GM23248 (cell line): ENCODE results near the gene KCNQ2. TPM values are rescaled to one million over a fixed set of nuclear protein-coding genes. Genes with fewer than 3 reads are reported as not detected.
A peak's percentile ranks its signal among the peaks of the same experiment; 100 is the strongest.

Experiments used
- DNase-seq: peaks from one replicate; pipeline ENCODE4 v3.0.0-alpha.2; 2015
- H2AFZ ChIP-seq: fragments of 200-600 bp; sonication (generic); 2 replicates; pipeline ENCODE4 v1.6.1; 2016; ENCODE audit warnings: antibody characterized with exemption
- H3F3A ChIP-seq: fragments of 200-600 bp; sonication (generic); 2 replicates; pipeline ENCODE4 v1.6.1; 2016; ENCODE audit warnings: mild to moderate bottlenecking, antibody characterized with exemption, mixed run types; ENCODE audit not compliant: insufficient read depth
- H3K27ac ChIP-seq: fragments of 200-600 bp; sonication (generic); 2 replicates; pipeline ENCODE4 v1.5.1; 2016; ENCODE audit warnings: mild to moderate bottlenecking
- H3K27me3 ChIP-seq: fragments of 200-600 bp; sonication (generic); replicated peaks from 2 replicates; pipeline ENCODE4 v1.6.1; 2016; ENCODE audit warnings: mild to moderate bottlenecking; ENCODE audit not compliant: insufficient read depth
- H3K36me3 ChIP-seq: fragments of 200-600 bp; sonication (generic); 2 replicates; pipeline ENCODE4 v1.6.1; 2016; ENCODE audit warnings: low read depth, mild to moderate bottlenecking
- H3K4me1 ChIP-seq: fragments of 200-600 bp; sonication (generic); 2 replicates; pipeline ENCODE4 v1.6.1; 2016; ENCODE audit warnings: mild to moderate bottlenecking; ENCODE audit not compliant: insufficient read depth
- H3K4me2 ChIP-seq: fragments of 200-600 bp; sonication (generic); one replicate; pipeline ENCODE4 v1.6.1; 2016; ENCODE audit warnings: mild to moderate bottlenecking; ENCODE audit not compliant: unreplicated experiment
- H3K4me3 ChIP-seq: fragments of 200-600 bp; sonication (generic); 2 replicates; pipeline ENCODE4 v1.5.1; 2016; ENCODE audit warnings: mild to moderate bottlenecking
- H3K79me2 ChIP-seq: fragments of 200-600 bp; sonication (generic); 2 replicates; pipeline ENCODE4 v1.6.1; 2016; ENCODE audit warnings: mild to moderate bottlenecking; ENCODE audit not compliant: insufficient read depth
- H3K9ac ChIP-seq: fragments of 200-600 bp; sonication (generic); 2 replicates; pipeline ENCODE4 v1.6.1; 2016; ENCODE audit warnings: mild to moderate bottlenecking
- H3K9me2 ChIP-seq: fragments of 200-600 bp; sonication (generic); 2 replicates; pipeline ENCODE4 v1.6.1; 2016; ENCODE audit warnings: mixed run types, mild to moderate bottlenecking, moderate library complexity; ENCODE audit not compliant: insufficient read depth
- H3K9me3 ChIP-seq: fragments of 200-600 bp; sonication (generic); one replicate; pipeline ENCODE4 v1.6.1; 2017; ENCODE audit warnings: low read depth
- H4K20me1 ChIP-seq: fragments of 200-600 bp; sonication (generic); 2 replicates; pipeline ENCODE4 v1.6.0; 2016; ENCODE audit not compliant: insufficient read depth
- EZH2 ChIP-seq: fragments of 200-600 bp; sonication (generic); IDR thresholded peaks from 2 replicates; pipeline ENCODE4 v1.6.1; 2018; ENCODE audit warnings: antibody characterized with exemption, mild to moderate bottlenecking; ENCODE audit not compliant: insufficient read depth, poor library complexity, severe bottlenecking
- EZH2phosphoT487 ChIP-seq: fragments of 200-600 bp; sonication (generic); IDR thresholded peaks from 2 replicates; pipeline ENCODE4 v1.6.1; 2018; ENCODE audit warnings: antibody characterized with exemption, moderate library complexity, mild to moderate bottlenecking, low read depth; ENCODE audit not compliant: insufficient read depth
- WGBS, 2 experiments: methylation state at CpG; one replicate each; pipeline ENCODE4 v1.1.6; 2015 to 2017; ENCODE audit warnings: low lambda C conversion rate in 2 of 2, low coverage in 1 of 2; ENCODE audit errors: missing lambda C conversion rate in 2 of 2; 5-methylcytosine and 5-hydroxymethylcytosine counted together
- in situ Hi-C: fragments of 300-500 bp; cut with MboI; formaldehyde crosslinking; loops from 2 replicates; pipeline ENCODE4 v1.15.0; 2020
- polyA plus RNA-seq: library from polyadenylated mRNA; unstranded; fragments of >200 nt; fragmentation: Nextera tagmentation; extraction: Ambion mirVana; gene quantifications from 2 replicates; pipeline ENCODE4 v1.2.1, GENCODE V29; 2016
- total RNA-seq: library from RNA; depleted of rRNA; stranded (reverse); fragments of >200 nt; shearing (Covaris generic); gene quantifications from 2 replicates; pipeline ENCODE4 v1.2.3, GENCODE V29; 2014

Gene KCNQ2
- total and polyA plus RNA-seq, 2 experiments from 2014 or later: 0.38 TPM; not detected in 1

DNA sequence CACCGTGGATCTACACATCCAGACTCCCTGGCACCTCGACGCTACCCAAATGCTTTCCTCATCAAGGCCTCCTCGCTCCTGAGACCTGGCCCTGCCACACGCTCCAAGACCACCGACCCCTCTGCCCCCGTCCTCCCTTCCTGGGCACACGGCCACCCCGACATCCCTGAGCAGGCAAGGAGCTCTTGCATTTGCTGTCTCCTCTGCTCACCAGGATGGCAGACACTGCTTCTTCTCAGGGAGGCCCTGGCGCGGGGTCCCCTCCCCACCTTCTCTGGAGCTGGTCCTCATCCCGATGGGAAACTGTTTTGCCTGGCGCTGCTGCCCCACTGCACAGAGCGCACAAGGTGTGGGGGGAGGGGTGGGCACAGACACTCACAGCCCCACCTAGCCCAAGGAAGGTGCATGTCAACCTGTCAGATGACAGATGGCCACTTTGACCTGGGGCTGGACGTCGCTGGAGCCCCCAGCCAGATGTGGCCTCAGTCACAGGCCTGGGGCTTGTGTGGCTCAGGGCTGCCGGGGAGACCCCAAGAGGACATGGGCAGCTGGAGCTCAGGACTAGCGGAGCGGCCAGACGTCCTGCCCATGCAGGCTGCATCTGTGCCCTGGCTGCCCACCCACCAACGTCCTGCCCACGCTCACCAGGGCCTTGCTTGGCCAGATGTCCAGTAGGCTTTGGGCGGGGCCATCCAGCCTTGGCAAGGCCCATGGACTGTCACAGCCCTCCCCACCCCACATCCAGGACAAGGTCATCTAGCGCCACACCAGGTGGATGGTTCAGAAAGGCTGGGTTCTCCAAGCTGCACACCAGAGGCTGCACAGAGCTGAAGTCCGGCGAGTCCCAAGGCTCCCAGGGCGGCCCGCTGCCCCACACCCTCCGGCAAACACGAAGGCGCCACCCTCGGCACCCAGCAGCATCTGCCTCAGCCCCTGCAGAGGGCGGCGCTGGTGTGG, 6.2 kb upstream of the KCNQ2 start:
- DNase-seq: no peak
- Histone ChIP-seq H3K4me2 (no peak overlapping the region), H3K9me3 (no peaks in the 10 kb centered on the region), H3K9ac (no peak overlapping the region), H3K79me2 (no peaks in the 10 kb centered on the region), H3K9me2 (no peaks in the 10 kb centered on the region), H3K4me1 (no peaks in the 10 kb centered on the region), H3F3A (no peaks in the 10 kb centered on the region), H3K27me3 (peaks cover 30% of the 10 kb centered on the region), H4K20me1 (no peaks in the 10 kb centered on the region), H3K4me3 (no peak overlapping the region), H3K27ac (no peak overlapping the region), H2AFZ (no peak overlapping the region), H3K36me3 (no peaks in the 10 kb centered on the region)
- in situ Hi-C loops: no loop called here
- 62 to 68% methylated on average over 26 to 32 of the region's 34 CpGs for WGBS, 2 experiments
- TF ChIP-seq EZH2 (no peak), EZH2phosphoT487 (no peak)

DNA sequence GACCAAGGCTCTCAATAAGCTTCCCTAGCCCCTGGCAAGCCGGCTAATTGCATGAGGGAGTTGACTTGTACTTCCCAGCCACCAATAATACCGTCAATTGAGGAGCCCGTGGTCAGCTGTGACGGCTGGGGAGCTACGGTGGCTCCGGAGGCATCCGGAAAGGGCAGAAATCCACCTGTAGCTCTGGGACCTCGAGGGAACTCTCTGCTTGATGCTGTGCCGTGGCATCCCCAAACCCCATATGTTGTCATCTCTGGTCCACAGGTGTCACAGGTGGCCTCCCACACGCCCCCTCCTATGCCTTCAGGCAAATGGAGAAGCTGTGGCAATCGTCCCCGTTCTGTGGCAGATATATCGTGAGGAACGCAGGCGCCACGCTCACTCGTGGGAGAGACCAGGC, 5.5 kb upstream of the KCNQ2 start:
- no peak for TF ChIP-seq EZH2
- TF ChIP-seq EZH2phosphoT487: no peak

DNA sequence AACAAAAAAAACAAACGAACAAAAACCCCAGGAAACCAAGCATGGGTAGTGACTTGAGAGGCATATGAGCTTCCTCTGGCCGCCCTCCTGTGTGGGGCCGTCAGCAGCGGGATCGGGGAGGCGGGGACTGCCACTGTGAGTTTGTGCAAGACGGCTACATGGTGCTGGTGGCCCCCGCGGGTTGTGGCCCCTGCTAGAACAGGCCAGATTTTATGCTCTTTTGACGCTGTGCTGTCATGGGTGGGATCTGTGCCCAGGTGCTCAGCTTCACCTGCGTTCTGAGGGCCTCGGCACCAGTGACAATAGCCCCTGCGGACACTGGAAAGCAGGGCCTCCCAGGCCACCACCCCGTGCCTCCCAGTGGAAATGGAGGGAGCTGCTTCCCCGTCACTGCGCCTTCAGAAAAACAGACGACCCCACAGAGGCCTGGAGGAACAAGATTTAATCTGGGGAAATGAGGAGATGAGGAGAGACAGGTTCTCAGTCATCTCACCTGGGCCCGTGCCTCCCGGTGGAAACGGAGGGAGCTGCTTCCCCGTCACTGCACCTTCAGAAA, 4.7 kb upstream of the KCNQ2 start:
- no peaks in the 10 kb centered on the region for H3K9me3 ChIP-seq
- TF ChIP-seq EZH2phosphoT487: no peak
- no peak for TF ChIP-seq EZH2
- no peaks in the 10 kb centered on the region for H3K4me1 ChIP-seq
- in situ Hi-C loops: no loop called here
- peaks cover 33% of the 10 kb centered on the region for H3K27me3 ChIP-seq
- no peaks in the 10 kb centered on the region for H3K36me3 ChIP-seq
- H3K9ac ChIP-seq: no peak overlapping the region
- no peaks in the 10 kb centered on the region for H3F3A ChIP-seq
- no peak overlapping the region for H2AFZ ChIP-seq
- H3K9me2 ChIP-seq: no peaks in the 10 kb centered on the region
- no peak for DNase-seq
- no peak overlapping the region for H3K4me2 ChIP-seq
- no peak overlapping the region for H3K4me3 ChIP-seq
- no peaks in the 10 kb centered on the region for H3K79me2 ChIP-seq
- no peaks in the 10 kb centered on the region for H4K20me1 ChIP-seq
- 16 to 20% methylated on average over 21 of the region's 21 CpGs for WGBS, 2 experiments
- no peak overlapping the region for H3K27ac ChIP-seq

More for the DNA sequence above, 5.5 kb upstream of the KCNQ2 start:
- no peaks in the 10 kb centered on the region for H4K20me1 ChIP-seq
- no peak overlapping the region for H3K27ac ChIP-seq
- DNase-seq: no peak
- H3K36me3 ChIP-seq: no peaks in the 10 kb centered on the region
- no peak overlapping the region for H2AFZ ChIP-seq
- no peak overlapping the region for H3K9ac ChIP-seq
- in situ Hi-C loops: no loop called here
- peaks cover 32% of the 10 kb centered on the region for H3K27me3 ChIP-seq
- H3F3A ChIP-seq: no peaks in the 10 kb centered on the region
- no peaks in the 10 kb centered on the region for H3K9me2 ChIP-seq
- H3K4me2 ChIP-seq: no peak overlapping the region
- no peak overlapping the region for H3K4me3 ChIP-seq
- 35 to 38% methylated on average over 16 to 17 of the region's 17 CpGs for WGBS, 2 experiments
- H3K9me3 ChIP-seq: no peaks in the 10 kb centered on the region
- H3K79me2 ChIP-seq: no peaks in the 10 kb centered on the region
- no peaks in the 10 kb centered on the region for H3K4me1 ChIP-seq

DNA sequence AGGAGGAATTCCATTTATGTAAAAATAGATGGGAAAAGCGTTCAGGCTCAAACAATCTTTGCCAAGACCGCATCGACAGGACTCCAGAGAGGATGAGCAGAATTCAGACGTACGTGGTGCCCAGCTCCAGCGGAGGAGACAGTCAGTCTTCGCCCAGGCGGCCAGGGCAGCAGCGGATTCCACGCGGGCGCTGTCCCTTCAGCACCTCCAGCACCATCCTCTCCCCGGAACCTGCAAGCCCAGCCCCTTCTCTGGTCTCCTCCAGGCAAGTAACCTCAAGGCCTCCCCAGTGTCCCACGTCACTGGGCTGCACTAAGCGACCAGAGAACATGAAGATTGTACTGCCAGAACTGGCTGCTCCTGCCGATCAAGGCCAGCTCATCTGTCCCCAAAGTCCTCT, 2.8 kb upstream of the KCNQ2 start:
- Histone ChIP-seq H3K9me2 (no peaks in the 10 kb centered on the region), H3F3A (no peaks in the 10 kb centered on the region), H3K4me3 (no peak overlapping the region), H3K27me3 (peaks cover 34% of the 10 kb centered on the region), H3K27ac (no peak overlapping the region), H3K36me3 (no peaks in the 10 kb centered on the region), H3K4me1 (no peaks in the 10 kb centered on the region), H4K20me1 (no peaks in the 10 kb centered on the region), H2AFZ (no peak overlapping the region), H3K79me2 (no peaks in the 10 kb centered on the region), H3K9me3 (no peaks in the 10 kb centered on the region), H3K4me2 (no peak overlapping the region), H3K9ac (no peak overlapping the region)
- DNase-seq: peak; percentile 61
- in situ Hi-C loops: no loop called here
- 4 to 5% methylated on average over 16 of the region's 16 CpGs for WGBS, 2 experiments
- TF ChIP-seq EZH2: no peak
- TF ChIP-seq EZH2phosphoT487: no peak
